ENCODE data around the gene PIPOX. TPM values are rescaled to one million over a fixed set of nuclear protein-coding genes. Genes with fewer than 3 reads are reported as not detected.

PIPOX gene
- total RNA-seq, 2 experiments from 2014 or later = 1.3 to 2.0 TPM

DNA sequence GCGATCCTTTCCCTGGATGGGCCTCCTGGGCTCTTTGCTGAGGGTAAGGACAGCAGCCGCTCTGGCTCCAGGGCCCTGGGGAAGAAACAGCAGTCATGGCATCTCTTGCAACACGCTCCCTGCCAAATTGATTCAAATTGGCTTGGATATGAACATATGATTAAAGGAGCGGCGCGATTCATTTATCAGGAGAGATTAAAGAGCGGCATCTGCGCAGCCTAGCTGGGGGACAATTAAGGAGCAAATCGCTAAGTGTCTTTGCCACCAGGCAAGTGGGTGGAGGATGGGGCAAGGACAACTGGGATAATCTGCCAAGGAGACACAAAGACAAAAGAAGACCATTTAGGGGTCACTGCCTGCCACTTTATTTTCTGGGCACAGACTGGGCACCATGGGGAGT, 27.8 kb downstream of the PIPOX start:
- Mint-ChIP-seq H3K4me3 (no peak overlapping the region), H3K27me3 (no peaks in the 10 kb centered on the region), H3K4me1 (no peaks in the 10 kb centered on the region), H3K36me3 (no peaks in the 10 kb centered on the region), H3K27ac (no peak overlapping the region), H3K9me3 (no peaks in the 10 kb centered on the region)
- DNase-seq = no peak

DNA sequence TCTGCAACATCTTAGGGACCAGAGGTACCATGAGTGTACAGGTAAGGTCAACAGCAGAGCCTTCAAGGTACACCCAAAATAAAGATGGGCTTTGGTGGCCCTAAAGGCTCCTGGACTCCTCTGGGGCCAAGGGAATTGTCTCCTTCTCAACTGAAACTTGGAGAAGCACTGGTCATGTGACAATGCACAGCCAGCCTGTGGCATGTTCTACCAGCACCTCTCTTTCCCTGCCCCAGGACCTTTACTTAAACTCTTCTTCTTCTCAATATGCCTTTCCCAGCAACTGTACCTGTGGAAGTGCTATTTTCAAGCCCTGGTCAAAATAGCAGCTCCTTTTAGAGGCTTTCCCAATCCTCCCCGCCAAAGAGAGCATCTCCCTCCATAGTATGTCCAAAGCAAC, 28.4 kb downstream of the PIPOX start:
- DNase-seq = no peak
- no peak overlapping the region for H3K4me3 Mint-ChIP-seq
- H3K27me3 Mint-ChIP-seq = no peaks in the 10 kb centered on the region
- no peak overlapping the region for H3K27ac Mint-ChIP-seq
- no peaks in the 10 kb centered on the region for H3K4me1 Mint-ChIP-seq
- no peaks in the 10 kb centered on the region for H3K36me3 Mint-ChIP-seq
- H3K9me3 Mint-ChIP-seq = no peaks in the 10 kb centered on the region

DNA sequence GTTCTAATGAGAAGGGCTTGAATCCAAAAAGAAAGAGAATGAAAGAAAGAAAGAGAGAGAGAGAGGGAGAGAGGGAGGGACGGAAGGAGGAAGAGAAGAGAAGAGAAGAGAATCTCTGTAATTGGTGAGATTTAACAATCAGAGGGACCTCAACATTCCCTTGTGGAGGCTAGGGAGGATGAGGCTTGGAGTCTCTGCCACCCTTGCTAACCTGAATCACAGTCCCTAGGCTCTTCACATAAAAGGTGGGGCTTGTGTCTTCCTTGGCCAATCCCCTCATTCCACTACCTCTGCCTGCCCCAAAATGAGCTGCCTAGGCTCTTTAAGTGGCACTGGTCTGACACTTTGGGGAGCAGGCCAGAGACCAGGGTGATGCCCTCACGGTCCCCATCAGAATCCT, 30.1 kb downstream of the PIPOX start:
- Mint-ChIP-seq H3K27me3 (no peaks in the 10 kb centered on the region), H3K27ac (no peak overlapping the region), H3K36me3 (no peaks in the 10 kb centered on the region)

DNA sequence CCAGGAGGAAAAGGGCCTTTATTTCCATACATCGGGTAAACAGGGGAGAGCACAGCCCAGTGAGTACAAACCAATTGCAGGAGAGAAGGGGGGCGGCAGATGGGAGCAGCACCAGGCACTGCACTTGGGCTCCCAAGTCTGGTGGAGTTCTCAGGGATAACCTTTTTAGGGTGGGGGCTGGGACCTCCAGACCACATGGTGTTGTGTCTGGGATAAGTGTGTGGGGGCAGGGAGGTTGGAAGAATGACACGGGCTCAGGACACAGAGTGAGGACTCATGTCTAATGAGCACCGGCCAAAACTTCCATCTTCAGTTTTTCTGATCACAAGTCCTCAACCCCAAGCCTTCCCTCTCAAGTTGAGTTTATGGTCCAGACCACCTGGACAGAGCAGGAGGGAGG, 30.6 kb downstream of the PIPOX start:
- Mint-ChIP-seq H3K36me3 (no peaks in the 10 kb centered on the region), H3K27ac (no peak overlapping the region), H3K27me3 (no peaks in the 10 kb centered on the region), H3K9me3 (no peaks in the 10 kb centered on the region), H3K4me1 (no peaks in the 10 kb centered on the region), H3K4me3 (no peak overlapping the region)
- no peak for DNase-seq

More for the DNA sequence above, 30.1 kb downstream of the PIPOX start:
- H3K4me3 Mint-ChIP-seq = no peak overlapping the region
- H3K9me3 Mint-ChIP-seq = no peaks in the 10 kb centered on the region
- no peak for DNase-seq
- no peaks in the 10 kb centered on the region for H3K4me1 Mint-ChIP-seq

DNA sequence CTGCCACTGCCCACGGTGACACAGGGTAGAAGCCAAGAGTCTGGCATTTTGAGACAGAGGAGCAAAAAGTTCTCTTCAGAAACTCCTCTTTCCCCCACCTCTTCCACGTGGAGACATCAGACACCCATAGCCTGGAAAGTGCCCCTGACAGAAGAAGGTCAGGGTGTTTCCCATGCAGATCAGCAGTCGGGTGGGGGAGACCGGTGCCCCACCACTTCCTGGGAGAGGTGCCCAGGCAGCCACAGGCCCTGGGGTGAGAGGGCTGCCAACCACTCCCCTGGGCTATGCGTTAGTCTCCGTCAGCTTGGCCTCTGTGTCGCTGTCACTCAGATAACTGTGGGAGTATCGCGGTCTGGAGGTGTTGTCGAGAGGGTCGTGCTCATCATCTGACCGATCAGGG, 31.5 kb downstream of the PIPOX start:
- H3K27me3 Mint-ChIP-seq = no peaks in the 10 kb centered on the region
- H3K4me1 Mint-ChIP-seq = no peaks in the 10 kb centered on the region
- no peaks in the 10 kb centered on the region for H3K36me3 Mint-ChIP-seq
- no peak overlapping the region for H3K4me3 Mint-ChIP-seq
- no peaks in the 10 kb centered on the region for H3K9me3 Mint-ChIP-seq
- H3K27ac Mint-ChIP-seq = no peak overlapping the region
- DNase-seq = no peak

DNA sequence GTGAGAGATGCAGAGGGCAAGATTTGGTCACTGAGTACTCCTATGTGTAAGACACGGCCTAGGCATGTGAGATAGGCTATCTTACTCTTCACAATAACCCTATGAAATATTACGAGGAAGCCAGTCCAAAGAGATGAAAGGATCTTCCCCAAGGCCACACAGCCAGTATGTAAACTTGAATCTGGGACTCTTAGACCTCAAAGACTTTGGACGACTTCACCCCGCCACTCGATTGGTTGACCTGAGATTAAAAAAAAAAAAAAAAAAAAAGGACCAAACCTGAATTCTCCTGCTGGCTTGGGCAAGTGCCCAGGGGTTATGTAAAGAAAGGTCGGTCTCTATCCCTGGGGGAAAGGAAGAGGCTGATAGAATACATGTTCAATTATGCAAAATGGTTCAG, 33.1 kb downstream of the PIPOX start:
- Mint-ChIP-seq H3K4me3 (no peak overlapping the region), H3K4me1 (no peaks in the 10 kb centered on the region), H3K27me3 (no peaks in the 10 kb centered on the region), H3K36me3 (no peaks in the 10 kb centered on the region), H3K9me3 (no peaks in the 10 kb centered on the region), H3K27ac (no peak overlapping the region)
- no peak for DNase-seq

DNA sequence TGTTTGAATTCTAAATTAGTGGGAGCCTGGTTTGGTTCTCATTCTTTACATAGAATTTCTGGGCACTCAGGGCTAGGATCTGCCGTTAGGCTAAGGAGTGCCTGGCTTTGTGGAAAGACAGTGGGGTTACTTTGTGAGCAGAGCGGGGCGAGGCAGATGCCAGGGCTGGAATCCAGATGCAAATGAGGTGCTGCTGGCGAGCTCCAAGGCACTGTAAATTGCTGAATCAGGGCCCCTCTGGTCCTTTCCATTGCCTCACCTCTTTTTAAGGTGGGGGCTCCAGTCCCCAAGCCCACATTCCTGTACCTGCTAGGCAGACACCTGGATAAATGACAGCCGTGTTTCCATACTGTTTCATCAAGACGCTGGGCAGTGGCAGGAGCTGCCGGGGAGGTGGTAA, 33.8 kb downstream of the PIPOX start:
- Mint-ChIP-seq H3K36me3 (peaks cover 1% of the 10 kb centered on the region), H3K4me1 (no peaks in the 10 kb centered on the region), H3K27ac (no peak overlapping the region), H3K9me3 (no peaks in the 10 kb centered on the region), H3K27me3 (no peaks in the 10 kb centered on the region), H3K4me3 (no peak overlapping the region)
- DNase-seq = no peak

DNA sequence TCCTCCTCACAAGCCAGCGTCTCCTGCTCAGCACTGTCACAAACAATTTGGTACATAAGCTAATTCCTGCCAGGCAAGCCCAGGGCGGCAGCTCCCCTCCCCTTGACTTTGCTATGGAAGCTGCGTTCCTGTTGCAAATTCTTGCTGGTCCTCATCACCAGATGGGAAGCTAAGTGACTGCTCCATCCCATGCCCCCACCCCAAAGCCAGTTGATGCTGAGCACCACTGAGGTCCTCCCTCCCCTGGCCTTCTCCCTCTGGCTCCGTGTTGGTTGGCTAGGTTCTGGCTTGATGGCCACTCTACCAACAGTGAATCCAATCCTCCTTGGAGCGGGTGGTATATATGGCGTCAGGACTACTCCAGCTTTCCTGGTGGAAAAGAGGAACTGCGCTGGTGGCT, 34.4 kb downstream of the PIPOX start:
- no peaks in the 10 kb centered on the region for H3K4me1 Mint-ChIP-seq

DNA sequence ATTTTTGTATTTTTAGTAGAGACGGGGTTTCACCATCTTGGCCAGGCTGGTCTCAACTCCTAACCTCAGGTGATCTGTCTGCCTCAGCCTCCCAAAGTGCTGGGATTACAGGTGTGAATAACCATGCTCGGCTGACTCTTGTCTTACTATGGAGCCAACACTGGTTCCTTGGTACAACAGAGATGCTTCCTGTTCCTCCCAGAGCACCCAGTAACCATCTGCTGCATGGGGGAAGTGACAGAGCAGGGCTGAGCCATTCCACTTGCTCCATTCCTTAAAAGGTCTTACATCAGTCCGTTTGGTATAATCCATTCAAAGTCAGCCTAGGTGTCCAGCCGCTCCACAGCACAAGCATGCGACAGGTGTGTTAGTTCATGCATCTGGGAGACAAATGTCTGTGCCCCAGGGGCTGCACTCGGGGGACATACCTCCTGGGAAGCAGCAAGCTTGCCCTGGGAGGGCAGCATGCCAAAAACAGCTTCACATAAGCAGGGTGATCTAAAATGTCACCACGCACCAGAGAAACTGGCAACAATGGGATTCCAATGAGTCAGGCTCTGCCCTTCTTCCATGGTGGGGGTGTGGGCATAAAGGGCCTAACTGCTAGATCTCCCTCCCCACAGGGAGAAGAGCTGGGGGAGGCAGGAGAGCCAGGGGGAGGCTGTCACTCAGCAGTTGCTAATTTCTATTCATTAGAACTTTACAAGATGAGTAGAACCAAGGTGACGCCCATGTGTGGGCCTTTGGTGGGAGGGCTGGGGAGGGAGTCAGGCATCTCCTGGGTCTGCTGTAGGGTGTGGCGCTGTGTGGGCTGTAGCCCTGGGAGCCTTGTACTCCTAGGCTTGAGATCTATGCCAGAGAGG, 35.5 kb downstream of the PIPOX start:
- Mint-ChIP-seq H3K27me3 (no peaks in the 10 kb centered on the region), H3K36me3 (peaks cover 4% of the 10 kb centered on the region), H3K4me1 (no peaks in the 10 kb centered on the region), H3K9me3 (no peaks in the 10 kb centered on the region), H3K4me3 (no peak overlapping the region), H3K27ac (no peak overlapping the region)
- no peak for DNase-seq

More for the DNA sequence above, 34.4 kb downstream of the PIPOX start:
- Mint-ChIP-seq H3K4me3 (no peak overlapping the region), H3K27ac (no peak overlapping the region), H3K36me3 (peaks cover 4% of the 10 kb centered on the region), H3K27me3 (no peaks in the 10 kb centered on the region), H3K9me3 (no peaks in the 10 kb centered on the region)
- no peak for DNase-seq

DNA sequence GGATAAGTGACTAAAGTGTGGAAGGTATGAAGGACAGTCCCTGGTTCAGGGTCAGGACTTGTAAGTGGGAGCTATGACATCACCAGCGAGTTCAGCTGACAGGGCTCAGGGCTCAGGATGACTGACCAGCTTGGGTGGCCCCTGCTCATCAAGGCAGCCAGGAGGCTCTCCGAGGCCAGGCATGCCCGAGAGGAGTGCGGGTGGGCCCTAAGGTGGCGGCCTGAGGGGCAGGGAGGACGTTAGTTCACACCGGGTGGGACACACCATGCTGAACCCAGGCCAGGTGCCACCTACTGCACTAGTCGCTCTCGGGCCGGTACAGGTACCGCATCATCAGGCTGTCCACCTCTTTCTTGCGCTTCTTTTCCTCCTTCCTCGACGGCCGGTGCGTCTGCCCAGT, 36.5 kb downstream of the PIPOX start:
- Mint-ChIP-seq H3K4me3 (no peak overlapping the region), H3K4me1 (no peaks in the 10 kb centered on the region), H3K36me3 (peaks cover 4% of the 10 kb centered on the region), H3K27ac (no peak overlapping the region), H3K27me3 (no peaks in the 10 kb centered on the region), H3K9me3 (no peaks in the 10 kb centered on the region)
- DNase-seq = no peak

DNA sequence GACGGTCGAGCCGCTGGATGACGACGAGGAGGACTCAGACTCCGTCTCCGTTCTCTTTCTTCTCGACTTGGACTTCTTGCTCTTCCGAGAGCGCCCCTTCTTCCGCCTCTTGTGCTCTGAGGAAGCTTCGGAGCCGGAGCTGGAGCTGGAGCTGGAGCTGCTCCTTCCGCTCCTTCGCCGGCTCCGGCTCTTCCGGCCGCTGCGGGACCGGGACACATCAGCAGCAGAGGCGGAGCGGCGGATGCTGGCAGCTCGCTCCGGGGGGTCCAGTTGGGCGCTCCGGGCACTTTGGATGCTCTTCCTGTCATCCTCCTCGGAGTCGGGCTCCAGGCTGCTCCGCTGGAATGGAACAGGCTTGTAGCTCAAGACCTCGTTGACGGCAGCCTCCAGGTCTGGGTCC, 36.9 kb downstream of the PIPOX start:
- no peak overlapping the region for H3K27ac Mint-ChIP-seq
- no peaks in the 10 kb centered on the region for H3K9me3 Mint-ChIP-seq
- peaks cover 4% of the 10 kb centered on the region for H3K36me3 Mint-ChIP-seq
- H3K27me3 Mint-ChIP-seq = no peaks in the 10 kb centered on the region
- DNase-seq = no peak
- H3K4me3 Mint-ChIP-seq = no peak overlapping the region
- H3K4me1 Mint-ChIP-seq = no peaks in the 10 kb centered on the region

DNA sequence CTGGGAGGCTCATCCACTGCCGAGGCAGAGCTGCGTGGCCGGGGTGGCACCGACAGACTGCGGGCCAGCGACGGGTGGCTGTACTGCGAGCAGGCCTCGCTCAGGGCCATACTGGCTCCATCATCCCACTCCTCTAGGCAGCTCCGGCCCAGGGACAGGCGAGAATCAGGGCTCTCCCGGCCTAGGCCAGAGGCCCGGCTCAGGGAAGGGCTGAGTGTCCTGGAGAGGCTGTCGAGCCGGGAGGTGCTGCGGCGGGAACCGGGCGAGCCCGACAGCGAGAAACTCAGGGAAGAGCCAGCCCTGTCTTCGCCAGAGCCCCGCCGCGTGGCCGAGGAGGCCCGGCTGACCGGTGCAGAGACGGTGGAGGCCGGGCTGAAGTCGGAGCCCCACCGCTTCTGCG, 37.4 kb downstream of the PIPOX start:
- H3K27ac Mint-ChIP-seq = no peak overlapping the region
- peaks cover 4% of the 10 kb centered on the region for H3K36me3 Mint-ChIP-seq

DNA sequence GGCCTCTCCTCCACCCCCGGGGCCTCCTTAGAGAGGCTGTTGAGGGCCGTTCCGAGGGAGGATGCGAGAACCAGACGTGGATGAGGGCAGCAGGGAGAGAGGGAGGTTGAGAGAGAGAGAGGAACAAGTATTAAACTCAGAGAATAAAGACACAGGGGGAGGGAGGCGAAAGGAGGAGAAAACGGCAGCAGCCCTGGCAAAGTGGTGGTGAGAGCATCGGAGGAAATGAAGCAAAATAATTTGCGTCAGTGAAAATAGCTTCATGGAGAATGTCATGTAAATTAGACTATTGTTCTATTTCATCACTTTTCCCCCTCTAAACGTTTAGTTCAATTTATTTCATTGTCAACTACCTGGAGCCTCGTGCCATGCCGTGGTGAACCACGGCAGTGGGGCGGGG, 38.0 kb downstream of the PIPOX start:
- peak overlapping the region; percentile 6 for H3K27ac Mint-ChIP-seq
- H3K27me3 Mint-ChIP-seq = no peaks in the 10 kb centered on the region
- H3K4me1 Mint-ChIP-seq = no peaks in the 10 kb centered on the region
- DNase-seq = no peak
- H3K36me3 Mint-ChIP-seq = peaks cover 4% of the 10 kb centered on the region
- H3K9me3 Mint-ChIP-seq = no peaks in the 10 kb centered on the region
- H3K4me3 Mint-ChIP-seq = no peak overlapping the region

More for the DNA sequence above, 37.4 kb downstream of the PIPOX start:
- DNase-seq = no peak
- H3K27me3 Mint-ChIP-seq = no peaks in the 10 kb centered on the region
- no peaks in the 10 kb centered on the region for H3K9me3 Mint-ChIP-seq
- no peak overlapping the region for H3K4me3 Mint-ChIP-seq
- H3K4me1 Mint-ChIP-seq = no peaks in the 10 kb centered on the region

DNA sequence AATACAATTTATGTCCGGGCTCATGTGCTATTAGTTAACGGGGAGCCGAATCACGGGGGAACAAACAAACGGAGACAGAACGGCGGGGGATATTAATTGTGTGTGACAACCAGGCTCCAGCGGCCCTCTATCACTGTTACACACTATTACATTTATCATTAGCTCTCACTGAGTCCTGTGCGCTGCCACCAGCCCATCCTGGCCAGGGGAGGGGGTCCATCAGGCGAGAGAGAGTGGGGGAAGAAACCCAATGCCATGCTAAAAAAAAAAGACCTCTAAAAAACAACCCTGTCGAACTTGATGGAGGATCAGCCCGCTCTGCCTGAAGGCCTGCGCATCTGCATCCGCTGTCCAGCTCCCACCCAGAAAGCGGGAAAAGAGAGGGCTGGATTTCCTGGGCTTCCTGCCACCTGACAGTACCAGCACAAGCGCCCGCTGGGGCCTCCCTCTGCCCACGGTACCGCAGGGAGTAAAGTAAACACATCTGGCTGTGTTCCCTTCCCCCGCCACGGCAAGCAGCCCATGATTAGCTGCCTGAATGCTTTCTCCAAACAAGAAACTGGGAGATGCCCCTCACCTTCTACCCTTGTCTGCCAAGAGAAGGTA, 41.7 kb downstream of the PIPOX start:
- no peak for DNase-seq
- H3K4me3 Mint-ChIP-seq = no peak overlapping the region
- H3K27ac Mint-ChIP-seq = no peak overlapping the region
- H3K36me3 Mint-ChIP-seq = peaks cover 8% of the 10 kb centered on the region
- no peaks in the 10 kb centered on the region for H3K9me3 Mint-ChIP-seq
- H3K27me3 Mint-ChIP-seq = no peaks in the 10 kb centered on the region
- no peaks in the 10 kb centered on the region for H3K4me1 Mint-ChIP-seq

DNA sequence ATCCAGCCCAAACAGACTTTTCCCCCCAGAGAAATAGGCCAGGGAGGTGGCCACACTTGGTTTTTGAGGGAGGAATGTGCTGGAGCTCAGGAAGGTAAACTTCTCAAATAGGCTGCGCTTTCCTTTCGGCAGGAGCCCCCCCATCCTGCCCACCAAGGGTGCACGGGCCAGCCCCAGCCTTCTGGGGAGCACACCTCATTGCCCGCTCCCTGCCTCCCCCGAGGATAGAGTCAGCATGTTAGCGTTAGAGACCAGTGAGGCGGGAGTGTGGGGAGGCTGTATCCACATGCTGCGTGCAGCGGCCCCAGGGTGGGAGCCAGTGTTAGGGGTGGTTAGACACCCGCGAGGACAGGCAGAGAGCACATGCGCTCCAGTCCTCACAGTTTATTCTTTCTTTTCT, 42.3 kb downstream of the PIPOX start:
- Mint-ChIP-seq H3K27ac (no peak overlapping the region), H3K27me3 (no peaks in the 10 kb centered on the region), H3K4me1 (no peaks in the 10 kb centered on the region), H3K4me3 (no peak overlapping the region), H3K36me3 (peaks cover 8% of the 10 kb centered on the region), H3K9me3 (no peaks in the 10 kb centered on the region)
- DNase-seq = no peak

All from activated naive CD8-positive, alpha-beta T cell treated with anti-CD3 and anti-CD28 coated beads for 36 hours (primary cell).